ENCODE results near the gene RNFT2.
A peak's percentile ranks its signal among the peaks of the same experiment; 100 is the strongest.

RNFT2 gene

DNA sequence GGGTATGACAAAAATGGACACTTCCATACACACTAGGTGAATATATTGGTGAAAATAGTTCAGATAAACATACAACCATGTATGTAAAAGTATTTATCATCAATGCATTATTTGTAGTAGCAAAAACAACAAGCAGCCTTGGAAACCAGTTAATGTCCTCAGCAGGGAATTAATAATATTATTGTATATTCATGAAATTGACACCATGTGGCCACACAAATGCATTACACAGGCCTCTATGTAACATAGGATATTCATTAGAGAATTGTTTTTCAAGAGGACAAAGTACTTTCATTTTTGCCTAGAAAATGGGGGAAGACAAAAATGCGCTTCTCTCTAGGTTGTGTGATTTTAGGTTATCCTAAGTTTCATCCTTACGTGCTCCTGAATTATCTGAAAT lies 24.6 kb upstream of the RNFT2 start:
- Histone ChIP-seq H3K4me2 (peak overlapping the region in 5 of 11 experiments; percentile 43 to 79 (median 72); a peak in 10 of 22 replicates), H3K9ac (no peak overlapping the region), H3K27ac (no peak overlapping the region), H3K36me3 (peaks cover 33 to 58% (median 41%) of the 10 kb centered on the region in 11 experiments), H4K20me1 (peaks cover 0 to 30% (median 11%) of the 10 kb centered on the region in 11 experiments; a peak in 14 of 22 replicates), H3K27me3 (peaks cover 19 to 27% (median 23%) of the 10 kb centered on the region in 11 experiments), H3K9me3 (replicated peaks in 1 of 11) (no peaks in the 10 kb centered on the region), H3K4me3 (no peak overlapping the region), H3K4me1 (peaks cover 35 to 70% (median 62%) of the 10 kb centered on the region in 10 experiments)
- no peak for TF ChIP-seq Cebpa-rat (IDR thresholded peaks at IDR 0.05)

GRCh38 chr12:116714175-116714574 lies 23.9 kb upstream of the RNFT2 start:
- Histone ChIP-seq H3K27me3 (peaks cover 16 to 23% (median 20%) of the 10 kb centered on the region in 11 experiments), H3K36me3 (peaks cover 33 to 61% (median 41%) of the 10 kb centered on the region in 11 experiments), H3K9ac (peak overlapping the region in 1 of 11 experiments; percentile 36; a peak in 1 of 22 replicates), H3K27ac (peak overlapping the region in 1 of 11 experiments; percentile 35; a peak in 2 of 22 replicates), H3K4me1 (peaks cover 35 to 71% (median 62%) of the 10 kb centered on the region in 10 experiments), H3K9me3 (replicated peaks in 1 of 11) (no peaks in the 10 kb centered on the region), H3K4me3 (no peak overlapping the region), H3K4me2 (peak overlapping the region in 9 of 11 experiments; percentile 41 to 79 (median 72); a peak in 18 of 22 replicates), H4K20me1 (peaks cover 4 to 36% (median 17%) of the 10 kb centered on the region in 11 experiments; a peak in 15 of 22 replicates)
- TF ChIP-seq Cebpa-rat (IDR thresholded peaks at IDR 0.05) = peak in 6 of 11 experiments; percentile 30 to 63 (median 50); a peak in 5 of 22 replicates

GRCh38 chr12:116717466-116718437 lies 20.4 kb upstream of the RNFT2 start:
- no peak for TF ChIP-seq Cebpa-rat (IDR thresholded peaks at IDR 0.05)
- H3K4me1 ChIP-seq = peaks cover 20 to 58% (median 53%) of the 10 kb centered on the region in 10 experiments
- H4K20me1 ChIP-seq = peaks cover 10 to 64% (median 31%) of the 10 kb centered on the region in 11 experiments; a peak in 18 of 22 replicates
- H3K4me2 ChIP-seq = peak overlapping the region; percentile 46 to 72 (median 64)
- H3K4me3 ChIP-seq = no peak overlapping the region
- no peak overlapping the region for H3K9ac ChIP-seq
- no peaks in the 10 kb centered on the region for H3K9me3 ChIP-seq (replicated peaks in 1 of 11)
- peaks cover 66 to 84% (median 72%) of the 10 kb centered on the region in 11 experiments for H3K36me3 ChIP-seq
- no peaks in the 10 kb centered on the region for H3K27me3 ChIP-seq
- H3K27ac ChIP-seq = peak overlapping the region in 1 of 11 experiments; percentile 2; a peak in 1 of 22 replicates

DNA sequence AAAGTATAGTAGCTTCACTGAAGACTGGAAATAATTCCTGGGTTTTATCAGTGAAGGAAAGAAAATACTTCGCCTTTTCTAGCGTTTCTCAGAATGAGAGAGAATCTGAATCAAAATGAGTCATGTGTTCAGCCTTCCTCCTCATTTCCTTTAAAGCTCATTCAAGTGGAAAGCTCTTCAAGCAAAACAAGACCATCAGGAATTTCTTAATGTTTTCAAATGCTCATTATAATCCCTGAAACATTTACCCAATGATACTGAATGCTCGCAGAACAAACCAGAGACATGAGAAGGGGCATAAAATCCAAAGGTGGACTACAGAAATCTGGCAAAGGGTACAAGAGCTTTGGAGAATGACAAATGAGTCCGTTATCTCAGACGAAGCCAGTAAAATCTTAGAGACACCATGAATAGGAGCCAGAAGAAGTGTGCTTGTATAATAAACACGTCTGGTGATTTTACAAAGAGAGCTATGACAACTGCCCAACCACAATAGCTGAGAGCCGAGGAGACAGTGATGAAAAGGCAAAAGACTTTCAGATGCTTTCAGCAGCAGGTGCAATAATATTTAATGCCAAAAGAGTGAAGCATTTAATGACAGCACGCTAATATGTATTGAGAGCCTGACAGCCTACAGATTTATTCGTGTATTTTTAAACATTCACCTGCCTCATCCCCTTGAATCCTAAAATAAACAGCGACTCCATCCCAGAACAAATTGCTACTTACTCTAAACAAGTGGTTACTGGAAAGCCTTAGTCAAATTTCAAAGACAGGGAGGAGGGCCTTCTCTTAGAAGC lies 19.3 kb upstream of the RNFT2 start:
- H3K36me3 ChIP-seq = peaks cover 68 to 91% (median 78%) of the 10 kb centered on the region in 11 experiments

GRCh38 chr12:116719731-116720528 lies 18.2 kb upstream of the RNFT2 start:
- Histone ChIP-seq H3K9me3 (replicated peaks in 1 of 11) (no peaks in the 10 kb centered on the region), H3K4me1 (peaks cover 20 to 50% (median 43%) of the 10 kb centered on the region in 10 experiments), H3K9ac (no peak overlapping the region), H3K4me2 (peak overlapping the region in 5 of 11 experiments; percentile 64 to 72 (median 72); a peak in 8 of 22 replicates), H3K27ac (no peak overlapping the region), H4K20me1 (peaks cover 18 to 78% (median 46%) of the 10 kb centered on the region in 11 experiments; a peak in 20 of 22 replicates), H3K4me3 (no peak overlapping the region), H3K27me3 (no peaks in the 10 kb centered on the region), H3K36me3 (peaks cover 65 to 83% (median 73%) of the 10 kb centered on the region in 11 experiments)
- no peak for TF ChIP-seq Cebpa-rat (IDR thresholded peaks at IDR 0.05)

More for the DNA sequence above, 19.3 kb upstream of the RNFT2 start:
- no peak overlapping the region; a peak in 2 of 22 replicates for H3K9ac ChIP-seq
- H3K4me1 ChIP-seq = peaks cover 20 to 51% (median 45%) of the 10 kb centered on the region in 10 experiments
- no peaks in the 10 kb centered on the region for H3K9me3 ChIP-seq (replicated peaks in 1 of 11)
- H3K27me3 ChIP-seq = no peaks in the 10 kb centered on the region
- TF ChIP-seq Cebpa-rat (IDR thresholded peaks at IDR 0.05) = no peak
- H3K27ac ChIP-seq = peak overlapping the region in 2 of 11 experiments; percentile 2 to 18; a peak in 3 of 22 replicates
- H3K4me3 ChIP-seq = no peak overlapping the region
- H3K4me2 ChIP-seq = peak overlapping the region; percentile 46 to 72 (median 64)
- peaks cover 16 to 75% (median 36%) of the 10 kb centered on the region in 11 experiments; a peak in 19 of 22 replicates for H4K20me1 ChIP-seq

GRCh38 chr12:116722245-116722644 lies 15.9 kb upstream of the RNFT2 start:
- Histone ChIP-seq H3K27ac (no peak overlapping the region), H3K9ac (no peak overlapping the region), H3K4me1 (peaks cover 20 to 43% (median 37%) of the 10 kb centered on the region in 10 experiments), H3K36me3 (peaks cover 42 to 68% (median 55%) of the 10 kb centered on the region in 11 experiments), H3K4me2 (no peak overlapping the region), H3K9me3 (replicated peaks in 1 of 11) (no peaks in the 10 kb centered on the region), H4K20me1 (peaks cover 28 to 97% (median 65%) of the 10 kb centered on the region in 11 experiments; a peak in 21 of 22 replicates), H3K27me3 (no peaks in the 10 kb centered on the region), H3K4me3 (no peak overlapping the region)
- TF ChIP-seq Cebpa-rat (IDR thresholded peaks at IDR 0.05) = no peak

DNA sequence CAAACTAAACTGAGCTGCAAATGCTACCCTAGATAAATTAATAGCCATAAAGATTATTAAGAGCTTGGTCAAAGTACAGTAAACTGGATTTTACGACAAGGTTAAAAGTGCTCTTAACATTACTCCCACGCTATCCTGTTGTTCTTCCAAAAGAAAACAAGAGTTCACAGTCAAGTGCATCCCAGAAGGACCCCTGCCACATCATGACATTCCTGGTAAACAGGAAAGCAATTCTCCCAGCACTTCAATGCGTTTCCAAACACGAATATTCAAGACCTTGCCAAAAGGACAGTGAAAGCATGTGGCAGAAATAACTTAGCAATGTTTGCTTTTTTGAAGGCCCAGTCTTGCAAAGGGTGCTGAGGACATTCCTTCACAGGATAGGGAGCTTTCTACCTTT lies 11.4 kb upstream of the RNFT2 start:
- Histone ChIP-seq H3K9me3 (replicated peaks in 1 of 11) (no peaks in the 10 kb centered on the region), H3K4me1 (peaks cover 0 to 18% (median 13%) of the 10 kb centered on the region in 10 experiments; a peak in 14 of 20 replicates), H3K27me3 (no peaks in the 10 kb centered on the region), H3K4me2 (no peak overlapping the region), H3K4me3 (no peak overlapping the region), H3K36me3 (peaks cover 16 to 65% (median 40%) of the 10 kb centered on the region in 11 experiments), H3K27ac (no peak overlapping the region), H4K20me1 (peaks cover 30 to 99% (median 69%) of the 10 kb centered on the region in 11 experiments; a peak in 21 of 22 replicates), H3K9ac (no peak overlapping the region)
- no peak for TF ChIP-seq Cebpa-rat (IDR thresholded peaks at IDR 0.05)
